Daoy (cell line): Measurements from ENCODE around the gene OTC. TPM values are rescaled to one million over a fixed set of nuclear protein-coding genes. Genes with fewer than 3 reads are reported as not detected.

ENCODE experiments used
- DNase-seq: peaks from one replicate; pipeline ENCODE4 v3.0.0-alpha.2; 2015; ENCODE audit warnings: low read depth
- total RNA-seq: library from RNA; depleted of rRNA; stranded (reverse); fragments of >200 nt; shearing (Covaris generic); gene quantifications from 2 replicates; pipeline ENCODE4 v1.2.3, GENCODE V29; 2014; rRNA removed

Gene OTC
- total RNA-seq, 1 experiment from 2014 or later = not detected

DNA sequence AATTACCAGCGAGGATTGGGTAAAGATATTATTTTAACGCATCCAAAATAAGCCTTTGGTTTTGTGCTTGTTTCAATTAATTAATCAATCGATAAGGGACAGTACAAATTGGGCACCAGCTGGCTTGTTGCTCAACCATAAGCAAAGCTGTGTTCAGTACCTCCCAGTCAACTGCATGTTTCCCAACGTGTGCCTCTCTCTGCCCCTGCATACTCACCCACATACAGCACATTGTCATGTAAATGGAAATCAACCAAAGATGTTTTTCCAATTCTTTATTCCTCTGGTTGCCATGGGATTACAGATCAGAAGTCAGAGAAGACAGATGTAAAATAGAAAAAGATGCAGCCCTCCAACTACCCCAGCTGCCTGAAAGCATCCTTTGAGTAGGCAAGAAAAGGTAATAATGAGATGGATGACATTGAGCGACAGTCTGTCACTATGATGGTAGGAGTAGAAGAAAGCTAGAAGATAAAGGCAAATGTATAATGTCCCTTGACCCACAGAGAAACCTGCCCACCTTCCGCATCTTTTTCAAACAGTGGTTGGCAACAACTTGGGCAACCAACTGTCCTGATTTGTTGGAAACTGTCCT lies 116.3 kb downstream of the OTC start:
- DNase-seq = no peak

Other genes starting within 250 kb of the OTC start
- 18.2 and 28.0 TPM in 2 replicates for gene SRPX, start 131.7 kb upstream of the OTC start, total RNA-seq
- 15.6 and 18.9 TPM in 2 replicates for gene RPGR, start 25.1 kb upstream of the OTC start, total RNA-seq
- 0.63 TPM in 1 of 2 replicates, not detected in the other for gene TSPAN7, start 208.9 kb downstream of the OTC start, total RNA-seq